Measurements from ENCODE around the gene SIDT2.

The SIDT2 gene

DNA sequence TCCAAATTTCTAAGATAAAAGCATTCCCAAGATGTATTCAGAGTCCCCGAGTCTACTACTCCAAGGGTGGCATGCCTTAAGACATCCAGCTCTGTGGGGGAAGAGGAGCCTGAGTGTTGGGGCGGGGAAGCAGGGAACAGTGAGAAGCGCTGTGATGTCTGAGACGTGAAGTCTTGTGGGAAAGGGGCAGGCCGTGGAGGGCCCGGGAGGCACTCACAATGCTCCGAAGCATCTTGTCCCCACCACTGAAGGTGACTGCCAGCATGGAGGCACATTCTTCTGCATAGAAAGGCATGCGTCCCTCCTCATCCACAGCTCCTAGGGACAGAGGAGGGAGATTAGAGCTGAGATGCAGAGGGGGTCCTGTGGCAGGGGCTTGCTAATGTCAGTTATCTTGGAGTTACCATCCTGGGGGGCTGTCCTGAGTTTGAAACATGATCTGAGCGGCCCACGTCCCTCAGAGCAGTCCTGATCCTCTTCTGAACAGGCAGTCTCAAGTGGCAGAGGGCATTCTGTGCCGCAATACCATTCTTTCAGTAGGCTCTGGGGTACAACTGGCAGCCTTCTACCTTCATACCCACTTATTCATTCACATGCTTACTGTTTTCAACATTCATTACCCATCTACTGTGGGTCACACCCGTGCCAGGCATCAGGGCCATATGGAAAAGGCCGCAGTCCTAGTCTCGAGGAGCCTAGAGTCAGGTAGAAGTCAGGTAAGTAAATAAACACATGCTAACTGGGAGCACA, 44.6 kb downstream of the SIDT2 start:
- DNase-seq = no peak

DNA sequence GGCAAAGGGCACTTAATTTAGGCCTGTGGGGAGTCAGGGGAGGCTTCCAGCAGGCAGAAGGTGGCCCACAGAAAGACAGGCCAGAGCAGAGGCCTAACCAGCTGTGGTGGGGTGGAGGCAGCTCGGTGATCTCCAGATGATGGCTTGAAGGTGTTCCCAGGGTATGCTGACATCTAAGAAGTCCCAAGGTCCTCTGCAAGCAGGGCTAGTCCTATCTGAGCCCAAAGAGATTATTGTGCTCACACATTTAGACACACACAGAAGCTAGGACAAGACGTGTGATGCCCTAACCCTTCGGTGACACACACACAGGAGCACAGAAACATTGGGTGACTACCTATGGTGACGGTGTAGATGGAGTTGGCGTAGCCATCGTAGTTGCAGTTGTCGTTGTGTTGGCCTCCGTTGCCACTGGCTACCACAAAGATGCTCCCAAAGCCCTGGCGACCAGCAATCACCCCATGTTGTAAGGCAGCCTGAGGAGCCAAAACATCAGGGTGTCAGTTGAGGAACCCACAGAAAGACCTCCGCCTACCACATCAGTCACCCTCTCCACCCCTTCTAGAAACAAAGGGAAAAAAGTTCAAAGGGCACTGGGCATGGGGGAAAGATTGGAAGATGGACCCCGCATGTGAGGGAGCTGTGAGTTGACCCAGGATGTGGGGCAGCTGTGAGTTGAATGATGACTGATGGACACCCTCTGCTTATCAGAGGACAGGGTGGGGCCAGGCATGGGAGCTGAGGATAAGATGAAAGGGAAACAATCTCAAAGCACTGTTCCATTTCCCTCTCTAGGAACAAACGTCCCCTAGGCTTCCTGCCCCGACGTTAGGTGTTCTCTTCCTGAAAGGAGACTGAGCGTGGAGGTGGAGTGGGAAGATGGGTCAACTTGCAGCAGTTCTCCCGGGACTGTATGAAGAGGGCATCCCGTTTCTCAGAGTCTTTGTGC, 45.5 kb downstream of the SIDT2 start:
- DNase-seq = no peak

DNA sequence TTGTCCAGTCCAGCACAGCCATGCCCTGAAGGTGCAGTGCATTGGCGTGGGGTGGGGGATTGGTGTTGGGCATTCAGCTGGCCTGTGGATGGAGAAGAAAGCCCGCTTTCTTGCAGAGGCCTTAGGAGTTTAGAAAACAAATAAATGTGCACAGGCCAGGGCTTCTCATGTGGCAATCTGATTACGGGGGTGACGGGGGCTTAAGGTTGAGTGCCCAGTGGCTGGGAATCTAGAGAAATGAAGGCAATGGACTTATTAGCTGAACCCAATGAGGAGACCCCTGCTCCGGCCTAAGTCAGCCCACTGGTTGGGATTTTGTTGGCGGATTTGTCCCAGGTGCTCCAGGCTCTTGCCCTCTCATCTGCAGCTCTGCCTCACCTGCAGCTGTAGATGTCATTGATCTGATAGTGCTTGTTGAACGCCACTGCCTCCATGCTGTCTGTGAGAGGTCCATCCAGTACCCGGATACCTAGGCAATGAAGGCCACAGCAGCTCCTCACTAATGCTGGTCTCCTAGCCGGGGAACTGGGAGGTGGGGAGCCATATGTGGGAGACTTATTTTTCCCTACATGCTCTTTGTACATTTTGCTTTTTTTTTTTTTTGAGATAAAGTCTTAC, 47.1 kb downstream of the SIDT2 start:
- no peak for DNase-seq

DNA sequence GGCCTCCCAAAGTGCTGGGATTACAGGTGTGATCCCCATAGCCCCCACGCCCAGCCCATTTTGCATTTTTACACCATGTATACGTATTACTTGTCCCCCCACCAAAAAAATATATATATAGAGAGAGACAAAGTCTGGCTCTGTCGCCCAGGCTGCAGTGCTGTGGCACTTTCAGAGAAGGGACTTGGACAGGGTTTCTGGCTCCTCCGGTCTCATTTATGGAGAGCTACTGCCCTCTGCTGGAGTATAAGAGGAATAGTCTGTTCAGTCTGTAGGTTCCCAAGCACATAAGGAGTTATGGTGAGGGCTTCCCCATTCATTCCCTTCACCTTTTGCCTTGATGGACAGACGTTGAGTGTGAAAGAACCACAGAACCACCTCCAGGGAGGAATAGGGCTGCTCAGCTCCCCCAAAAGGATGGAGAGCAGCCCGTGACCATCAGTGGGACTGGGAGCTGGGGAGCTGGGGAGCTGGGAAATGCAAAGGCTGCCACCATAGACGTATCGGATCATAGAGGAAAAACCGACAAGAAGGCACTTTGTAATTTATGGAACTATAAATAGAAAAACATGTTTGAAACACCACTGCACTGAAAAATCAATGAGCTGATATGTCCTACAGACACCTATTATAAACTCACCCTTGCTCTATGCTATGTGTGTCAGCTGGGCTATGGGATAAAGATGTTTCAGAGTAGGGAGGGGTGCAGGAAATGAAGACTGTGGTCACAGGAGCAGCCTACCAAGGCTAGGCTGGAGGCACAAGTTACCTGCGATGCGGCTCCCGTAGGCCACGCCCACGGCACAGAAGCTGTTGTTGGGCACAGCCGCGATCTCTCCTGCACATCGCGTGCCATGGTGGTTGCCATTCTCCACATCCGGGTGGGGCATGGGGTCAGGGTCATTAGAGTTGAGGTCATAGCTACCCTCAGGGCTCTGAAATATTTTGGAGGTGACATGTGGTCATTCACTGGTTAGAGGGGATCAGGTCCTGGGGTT, 48.1 kb downstream of the SIDT2 start:
- DNase-seq = peak in 8 of 14 donors; percentile 21 to 59 (median 34)

DNA sequence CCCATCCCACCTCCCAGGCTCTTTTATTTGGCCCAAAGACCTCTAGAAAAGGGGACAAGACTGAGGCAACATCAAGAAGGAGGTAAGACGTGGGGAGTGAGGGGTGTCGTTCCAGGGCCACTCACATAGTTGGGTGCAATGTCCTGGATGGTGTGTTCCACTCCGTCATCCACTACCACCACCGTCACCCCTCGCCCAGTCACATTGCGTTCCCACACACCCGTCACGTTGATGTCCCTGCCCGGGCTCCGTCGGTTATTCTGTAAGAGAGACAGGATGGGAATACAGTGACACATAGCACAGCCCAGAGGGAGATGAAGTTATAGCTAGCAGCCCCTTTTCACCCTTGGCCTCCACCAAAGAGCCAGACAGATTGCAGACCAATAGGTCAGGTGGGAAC, 49.5 kb downstream of the SIDT2 start:
- DNase-seq = no peak

DNA sequence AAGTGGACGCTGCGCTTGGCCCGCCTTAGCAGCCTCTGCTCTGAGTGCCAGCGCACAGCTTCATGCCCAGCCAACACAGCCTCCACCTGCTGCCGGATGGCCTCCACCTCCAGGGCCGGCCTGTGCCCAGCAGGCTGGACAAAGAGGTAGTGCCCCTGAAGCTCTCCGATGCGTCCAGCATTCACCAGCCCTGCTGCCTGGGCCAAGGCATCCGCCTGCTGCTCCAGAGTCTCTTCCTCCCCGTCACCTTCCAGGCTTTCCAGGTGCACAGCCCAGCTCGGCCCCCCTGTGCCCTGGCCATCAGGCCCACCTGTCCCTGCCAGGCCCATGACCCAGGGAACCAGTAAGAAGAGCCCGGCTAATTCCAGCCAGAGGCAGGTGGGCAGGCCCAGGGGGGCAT, 50.9 kb downstream of the SIDT2 start:
- no peak for DNase-seq

DNA sequence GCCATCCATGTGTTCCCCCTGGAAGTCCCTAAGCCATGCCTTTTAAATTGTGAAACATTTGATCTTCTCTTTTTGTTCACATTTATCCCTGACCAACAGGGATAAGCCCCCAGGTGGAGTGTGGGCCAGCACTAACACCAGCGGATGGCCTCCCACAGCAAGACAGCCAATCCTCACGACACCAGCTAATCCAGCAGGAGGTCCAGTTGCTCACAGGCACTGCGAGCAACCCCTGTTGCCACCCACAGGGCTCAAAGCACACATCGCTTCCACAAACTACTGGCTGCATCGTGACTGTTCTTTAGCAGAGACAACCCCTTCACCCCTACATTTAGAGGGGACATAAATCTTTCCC, 51.4 kb downstream of the SIDT2 start:
- DNase-seq = no peak

DNA sequence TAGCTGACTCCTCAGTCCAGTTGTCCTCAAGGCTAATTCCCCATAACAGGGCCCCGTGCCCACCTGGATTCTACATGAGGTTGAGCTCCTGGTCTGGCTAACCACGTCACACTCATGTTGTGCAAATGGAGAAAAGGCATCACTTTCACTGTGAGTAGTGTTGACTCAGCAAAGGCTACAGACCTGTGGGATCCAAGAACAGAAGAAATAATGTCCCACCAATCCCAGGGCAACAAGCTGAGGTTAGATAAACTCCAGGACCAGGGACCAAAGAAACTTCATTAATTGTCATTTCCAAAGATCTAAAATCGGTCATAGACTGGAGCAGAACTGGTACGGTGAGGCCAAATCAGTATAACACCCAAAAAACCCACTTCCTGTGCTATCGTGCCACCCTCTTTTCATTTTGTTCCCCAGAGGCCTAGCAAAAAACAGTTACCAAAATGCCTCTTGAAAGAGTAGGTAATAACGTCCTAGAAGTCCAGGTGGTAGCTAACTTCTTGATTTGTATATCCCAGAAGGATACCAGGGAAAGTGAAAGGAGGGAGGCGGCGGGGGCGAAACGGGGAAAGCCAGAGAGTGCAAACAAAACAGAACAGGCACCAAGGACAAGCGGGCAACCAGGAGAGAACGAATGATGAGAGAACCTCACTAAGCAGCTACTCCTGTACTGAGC, 51.9 kb downstream of the SIDT2 start:
- no peak for DNase-seq

DNA sequence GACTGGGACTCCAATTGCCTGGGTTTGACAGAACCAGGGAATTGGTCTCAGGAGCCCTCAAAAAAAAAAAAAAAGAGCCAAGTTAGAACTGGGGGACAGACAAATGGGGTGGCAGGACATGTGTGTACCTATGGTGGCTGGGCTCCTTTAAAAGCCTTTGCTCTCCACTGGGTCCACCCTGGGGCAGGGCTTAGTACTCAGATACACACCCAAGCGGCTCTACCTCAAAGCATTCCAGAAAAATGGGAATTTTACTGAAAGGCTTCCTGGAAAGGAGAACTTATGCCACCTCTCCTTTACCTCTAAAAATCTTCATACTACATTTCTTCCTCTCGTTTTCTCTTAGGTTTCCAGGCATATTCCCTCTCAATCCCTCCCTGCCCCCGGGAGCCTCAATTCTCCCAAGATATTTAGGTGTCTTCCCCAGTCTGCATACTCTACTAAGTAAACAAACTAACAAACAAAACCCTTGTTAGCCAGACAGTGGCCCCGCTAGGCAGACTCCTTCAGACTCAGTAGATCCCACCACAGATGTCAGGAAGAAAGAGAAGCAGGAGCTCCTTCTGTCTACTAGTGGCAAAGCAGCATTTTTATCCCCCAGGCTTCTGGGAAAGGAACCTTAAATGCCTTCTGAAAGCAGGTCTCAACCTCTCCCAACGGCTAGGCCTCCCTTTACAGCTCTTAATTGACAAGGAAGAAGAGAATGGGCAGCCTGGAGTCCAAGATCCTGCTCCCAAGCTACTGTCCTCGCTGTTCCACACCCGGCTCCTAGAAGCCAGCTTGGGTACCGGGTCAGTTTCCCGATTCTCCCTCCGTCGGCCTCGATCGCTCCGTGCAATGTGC, 52.7 kb downstream of the SIDT2 start:
- DNase-seq = no peak

DNA sequence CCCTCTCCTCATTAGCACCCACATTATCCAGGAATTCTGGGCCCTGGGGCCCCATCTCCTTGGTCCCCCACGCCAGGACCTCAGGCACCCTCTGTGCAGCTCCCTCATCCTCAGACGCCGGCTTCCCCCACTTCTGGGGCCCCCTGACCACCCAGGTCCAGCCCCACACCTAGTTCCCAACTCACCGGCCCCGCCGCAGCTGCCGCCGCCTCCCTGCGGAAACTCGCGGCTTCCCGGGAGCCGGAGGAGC, 53.2 kb downstream of the SIDT2 start, which contains the start of gene PCSK7:
TSS of gene PCSK7 (minus strand) at position 232 of the 250 bp plus-strand sequence. CDS start 2,229 bp downstream, outside the sequence.
- DNase-seq = peak in 1 of 14 donors; percentile 74

DNA sequence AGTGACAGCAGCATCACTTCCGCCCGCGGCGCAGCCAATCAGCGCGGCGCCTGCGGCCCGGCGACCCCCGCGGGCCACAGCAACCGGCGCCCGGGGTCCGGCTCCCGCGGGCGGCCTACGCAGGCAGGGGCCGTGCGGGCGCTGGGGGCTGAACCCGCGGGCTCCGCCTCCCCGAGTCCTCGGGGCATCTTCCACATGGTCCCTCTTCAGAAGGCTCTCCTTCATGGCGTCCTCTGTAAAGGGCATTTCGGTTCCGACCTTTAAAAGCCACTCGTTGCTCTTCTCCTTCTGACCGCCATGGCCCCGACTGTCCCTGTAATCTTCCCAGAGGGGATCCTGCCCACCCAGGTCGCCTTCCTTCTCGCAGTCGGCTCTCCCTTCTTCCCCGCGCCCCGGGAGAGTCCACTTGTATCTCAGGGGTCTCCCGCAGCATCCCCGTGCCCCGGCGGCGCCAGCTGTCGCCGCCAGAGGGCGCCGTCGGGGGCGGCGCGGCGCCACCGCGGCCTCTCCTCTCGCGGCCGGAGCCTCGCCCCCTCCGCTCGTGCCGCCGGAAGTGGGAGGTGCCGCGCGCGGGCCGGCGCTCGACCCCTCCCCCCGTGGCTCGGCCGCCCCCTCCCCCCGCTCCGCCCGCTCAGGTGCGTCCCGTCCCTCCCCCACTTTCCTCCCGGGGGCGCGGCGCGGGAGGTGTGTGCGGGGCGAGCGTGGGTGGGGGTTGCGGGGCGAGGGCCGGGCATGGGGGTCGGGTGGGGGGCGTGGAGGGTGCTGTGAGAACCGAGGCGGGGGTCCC, 53.7 kb downstream of the SIDT2 start, which contains the start of gene RNF214:
TSS of gene RNF214 (plus strand) at position 580 of the 787 bp plus-strand sequence. CDS start 1,602 bp downstream, outside the sequence.
- peak in 13 of 14 donors; percentile 67 to 94 (median 85) for DNase-seq

DNA sequence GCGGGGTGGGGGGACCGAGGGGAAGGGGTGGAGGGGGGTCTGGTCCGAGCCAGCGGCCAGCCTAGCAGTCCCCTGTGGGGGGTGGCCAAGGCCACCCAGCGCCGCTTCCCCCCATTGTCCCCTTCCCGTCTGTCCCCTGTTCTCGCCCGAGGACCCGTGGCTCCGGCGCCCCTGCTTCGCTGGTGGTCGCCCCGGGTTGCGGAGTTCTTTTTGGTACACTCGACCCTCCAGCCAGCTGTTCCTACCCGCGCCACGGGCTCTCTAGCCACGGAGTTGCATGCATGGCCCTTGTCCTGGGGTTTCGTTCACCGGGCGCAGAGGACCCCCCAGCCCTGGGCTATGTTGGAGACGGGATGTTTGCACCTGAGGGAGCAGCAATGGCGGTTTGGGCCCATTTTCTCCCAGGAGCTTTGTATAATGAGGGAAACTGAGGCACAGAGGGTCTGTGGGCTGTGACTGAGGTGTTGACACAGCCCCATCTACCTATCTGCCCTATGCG, 54.4 kb downstream of the SIDT2 start:
- peak in 4 of 14 donors; percentile 9 to 56 (median 36) for DNase-seq

DNA sequence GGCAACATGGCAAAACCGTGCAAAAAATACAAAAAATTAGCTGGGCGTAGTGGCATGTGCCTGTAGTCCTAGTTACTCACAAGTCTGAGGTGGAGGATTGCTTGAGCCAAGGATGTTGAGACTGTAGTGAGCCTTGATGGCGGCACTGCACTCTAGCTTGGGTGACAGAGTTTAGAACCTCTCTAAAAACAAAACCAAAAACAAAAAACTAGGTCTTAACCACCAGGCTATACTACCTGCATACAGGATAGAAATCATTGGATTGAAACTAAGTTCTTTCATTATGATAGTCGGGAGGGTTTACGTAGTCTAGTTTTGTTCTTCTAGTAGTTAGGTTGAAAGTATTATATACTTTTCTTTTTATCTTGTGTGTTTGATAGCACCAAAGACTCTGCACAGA, 59.7 kb downstream of the SIDT2 start:
- no peak for DNase-seq

DNA sequence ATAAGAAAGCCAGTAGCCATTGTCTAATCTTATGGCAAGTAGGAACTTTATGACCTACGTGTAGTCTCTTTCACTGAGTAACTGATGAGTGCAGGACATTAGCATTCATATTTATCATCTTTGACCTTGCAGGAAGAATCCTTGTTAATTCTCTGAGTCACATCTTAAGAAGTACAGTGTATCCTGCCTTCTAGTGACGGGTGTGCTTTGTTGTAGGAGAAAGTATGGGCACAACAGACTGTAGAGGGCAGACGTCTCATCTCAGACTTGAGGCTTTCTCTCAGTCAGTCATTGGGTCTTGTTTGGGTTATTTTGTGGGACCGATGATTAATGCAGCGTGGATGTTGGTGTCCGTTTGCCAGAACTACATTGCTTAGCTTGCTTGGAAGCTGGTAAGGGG, 60.8 kb downstream of the SIDT2 start:
- no peak for DNase-seq
